Stimulated activated CD4-positive, alpha-beta T cell treated with anti-CD3 and anti-CD28 coated beads, Interleukin-1b, Interleukin-23, amount 100 ng/mL, for 24 hours (primary cell): Measurements from ENCODE around the gene NME7.
A peak's percentile ranks its signal among the peaks of the same experiment; 100 is the strongest.

Experiments
- DNase-seq, 4 experiments: peaks; one replicate each; pipeline ENCODE4 v3.0.0-alpha.2; 2020; ENCODE audit warnings: low read depth in 4 of 4, low spot score in 1 of 4

Gene NME7

DNA sequence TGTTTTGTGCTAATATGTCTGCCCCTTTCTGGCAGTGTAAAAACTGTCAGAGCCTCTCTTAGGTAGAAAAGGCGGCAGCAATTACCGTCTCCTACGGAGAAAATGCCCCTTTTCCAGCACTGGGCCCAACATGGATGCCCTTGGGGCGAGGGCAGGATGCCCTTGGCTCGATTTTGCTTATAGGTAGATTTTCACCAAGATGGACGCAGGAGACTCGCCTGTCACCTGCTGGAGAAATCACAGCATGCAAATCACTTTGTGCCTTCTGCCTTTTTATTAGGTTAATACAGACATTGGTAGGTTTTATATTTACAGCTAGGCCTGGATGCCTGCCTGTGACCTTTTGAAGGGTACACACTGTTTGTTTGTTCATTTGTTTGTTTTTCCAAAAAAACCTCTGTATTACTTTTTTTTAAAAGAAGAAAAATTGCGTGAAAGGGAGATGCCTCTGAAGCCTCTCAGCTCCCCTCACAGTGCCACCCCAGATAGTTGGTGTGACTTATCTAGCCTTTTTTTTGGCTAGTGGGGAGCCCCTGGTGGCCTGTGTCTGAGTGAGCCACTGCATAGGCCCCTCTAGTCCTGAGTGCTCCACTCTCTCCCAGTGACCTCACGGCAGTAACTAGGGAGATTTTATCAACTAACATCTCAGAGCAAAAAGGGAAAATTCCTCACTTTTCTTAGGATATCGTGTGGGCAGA lies 258.6 kb downstream of the NME7 start:
- no peak for DNase-seq

DNA sequence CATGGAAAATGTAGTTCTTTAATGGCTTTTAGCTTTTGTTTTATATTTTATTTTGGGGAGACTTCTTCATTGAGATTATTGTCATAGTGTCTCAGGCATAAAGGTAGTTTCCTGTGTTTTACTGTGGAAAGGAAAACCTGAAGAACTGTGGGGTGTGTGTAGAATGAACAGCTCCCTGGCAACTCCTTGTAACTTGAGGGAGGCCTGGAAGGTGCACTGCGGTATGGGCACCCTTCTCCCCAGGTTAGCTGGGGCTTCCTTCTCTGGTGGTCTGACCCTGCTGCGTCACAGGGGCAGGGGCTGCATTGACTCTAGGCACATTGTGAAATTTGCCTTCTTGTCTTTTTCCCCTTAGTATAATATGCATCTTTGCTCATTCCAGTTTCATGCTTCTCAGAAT lies 259.4 kb downstream of the NME7 start:
- no peak for DNase-seq

DNA sequence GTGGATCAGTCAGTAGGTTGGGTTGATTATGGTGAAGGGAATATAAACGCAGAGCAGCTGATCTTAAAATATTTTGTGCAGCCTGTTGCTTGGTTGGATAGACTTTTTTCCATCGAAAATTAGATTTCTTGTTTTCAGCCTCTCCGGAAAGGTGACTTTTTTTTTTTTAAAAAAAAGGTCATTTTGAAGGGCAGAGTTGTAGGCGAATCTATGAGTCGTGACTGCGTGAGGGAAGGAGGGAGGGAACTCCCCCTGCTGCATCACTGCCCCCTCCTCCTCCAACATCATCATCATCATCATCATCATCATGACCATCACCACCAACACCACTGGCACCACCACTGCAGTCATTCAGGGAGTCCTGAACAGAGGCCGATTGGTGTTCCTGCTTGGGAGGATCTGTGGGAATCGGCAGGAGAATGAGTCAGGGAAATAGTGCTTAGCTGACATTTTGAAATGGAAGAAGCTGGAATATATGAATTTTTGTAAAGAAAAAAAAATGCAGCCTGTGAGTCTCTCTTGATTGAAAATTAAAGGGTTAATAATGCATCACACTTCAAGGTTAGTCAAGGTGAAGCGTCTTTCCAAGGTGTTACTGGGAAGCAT lies 259.9 kb downstream of the NME7 start:
- peak in 1 of 4 experiments; percentile 25 for DNase-seq

DNA sequence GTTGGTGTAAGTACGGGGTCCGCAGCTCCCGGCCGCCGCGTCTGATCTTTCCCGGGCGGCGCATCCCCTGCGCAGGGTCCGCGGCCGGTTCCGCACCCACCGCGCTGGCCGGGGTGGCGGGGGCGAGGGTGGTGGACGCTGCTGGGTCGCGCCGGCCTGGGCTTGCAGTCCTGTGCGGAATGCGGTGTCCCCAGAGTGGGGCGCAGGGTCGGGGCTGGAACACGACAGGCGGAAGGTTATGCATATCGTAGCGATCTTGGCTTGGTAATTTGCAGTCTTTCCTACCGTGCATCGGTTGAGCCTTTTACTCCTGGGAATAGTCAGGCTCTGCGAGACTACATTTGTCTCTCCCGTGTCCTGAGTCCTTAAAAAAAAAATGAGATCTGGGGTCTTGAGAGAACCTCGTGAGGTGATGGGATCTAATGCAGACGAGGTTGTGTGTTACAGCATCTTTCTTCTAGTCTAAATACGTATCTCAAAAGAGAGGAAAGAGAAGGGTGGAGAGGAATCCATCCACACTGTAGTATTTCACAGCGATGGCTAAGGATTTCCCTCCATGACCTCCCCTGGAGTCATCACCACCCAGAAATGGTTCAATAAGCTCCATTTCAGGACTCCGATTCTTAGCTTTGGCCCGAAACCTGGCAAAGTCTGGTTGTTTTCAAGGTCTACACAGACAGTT lies 260.5 kb downstream of the NME7 start:
- no peak for DNase-seq

DNA sequence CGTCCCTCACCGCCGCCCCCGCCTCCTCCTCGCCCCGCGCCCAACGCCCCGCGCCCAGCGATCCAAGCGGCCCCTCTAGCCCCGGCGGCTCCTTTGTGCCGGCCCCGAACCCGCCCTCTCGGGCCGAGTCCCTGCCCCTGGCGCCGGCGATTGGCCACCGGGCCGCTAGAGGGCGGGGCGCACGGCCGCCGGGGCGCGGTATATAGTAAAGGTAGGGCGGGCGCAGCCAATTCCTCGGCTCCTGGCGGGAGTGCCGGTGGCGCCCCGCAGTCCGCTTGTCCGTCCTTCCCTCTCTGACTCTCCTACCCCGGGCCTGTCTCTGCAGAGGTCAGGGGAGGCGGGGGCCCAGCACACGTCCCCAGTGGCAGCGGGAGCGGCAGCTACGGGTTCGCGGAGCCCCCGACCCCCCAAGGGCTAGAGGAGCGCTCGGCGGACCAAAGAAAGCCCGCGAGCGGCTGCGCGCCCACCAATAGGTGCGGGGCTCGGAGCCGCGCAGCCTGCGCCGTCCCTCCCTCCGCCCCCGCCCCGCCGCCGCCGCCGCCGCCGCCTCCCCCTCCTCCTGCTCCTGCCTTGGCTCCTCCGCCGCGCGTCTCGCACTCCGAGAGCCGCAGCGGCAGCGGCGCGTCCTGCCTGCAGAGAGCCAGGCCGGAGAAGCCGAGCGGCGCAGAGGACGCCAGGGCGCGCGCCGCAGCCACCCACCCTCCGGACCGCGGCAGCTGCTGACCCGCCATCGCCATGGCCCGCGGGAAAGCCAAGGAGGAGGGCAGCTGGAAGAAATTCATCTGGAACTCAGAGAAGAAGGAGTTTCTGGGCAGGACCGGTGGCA lies 261.3 kb downstream of the NME7 start, which contains the start of gene ATP1B1:
Gene ATP1B1 (plus strand): TSS at position 596 of the 826 bp plus-strand sequence. CDS start 140 bp downstream, at position 736.
- DNase-seq: peak; percentile 51 to 74 (median 64)

DNA sequence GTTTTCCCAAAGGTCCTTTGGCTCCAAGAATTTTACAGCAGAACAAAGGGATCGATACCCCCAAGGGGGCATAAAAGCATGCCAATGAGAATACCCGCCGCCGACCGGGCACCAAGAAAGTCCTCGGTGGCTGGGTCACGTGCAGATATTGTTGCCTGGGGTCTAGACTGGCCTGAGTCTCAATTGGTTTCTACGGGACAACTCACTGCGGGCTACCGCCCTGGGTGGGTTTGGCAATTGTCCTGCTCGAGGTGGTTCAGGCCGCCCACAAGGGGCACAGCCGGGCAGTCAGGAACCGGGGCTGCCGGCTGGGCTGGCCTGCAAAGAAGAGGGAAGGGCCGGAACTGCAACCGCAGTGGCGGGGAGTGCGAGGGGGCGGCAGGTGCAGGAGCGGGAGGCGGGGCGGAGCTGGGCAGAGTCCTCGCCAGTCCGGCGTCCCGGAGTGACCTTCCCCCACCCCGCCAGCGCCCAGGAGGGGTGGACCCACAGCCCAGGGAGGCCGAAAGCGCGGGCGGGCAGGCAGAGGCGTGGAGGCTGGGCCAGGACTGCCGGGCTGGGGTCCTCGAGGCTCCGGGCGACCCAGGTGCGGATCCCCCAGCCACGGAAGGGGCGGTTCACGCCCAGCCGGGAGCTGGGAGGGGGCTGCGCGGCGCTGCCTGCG lies 262.0 kb downstream of the NME7 start:
- DNase-seq: no peak

DNA sequence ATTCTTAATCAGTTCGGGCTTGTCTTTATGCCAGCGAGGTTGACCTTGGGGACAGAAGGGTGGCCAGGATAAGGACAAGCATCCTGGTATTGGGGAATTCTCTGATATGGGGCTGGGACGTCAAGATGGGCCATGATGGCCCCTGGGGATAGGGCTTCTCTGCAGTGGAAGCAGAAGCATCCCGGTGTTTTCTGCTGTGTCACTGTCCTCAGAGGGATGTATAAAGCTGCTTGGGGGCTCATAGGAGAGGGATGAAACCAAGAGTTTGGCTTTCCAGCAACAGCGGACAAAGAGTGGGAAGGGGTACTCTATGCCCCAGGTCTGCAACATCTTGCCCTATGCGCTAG lies 262.5 kb downstream of the NME7 start:
- DNase-seq: no peak

DNA sequence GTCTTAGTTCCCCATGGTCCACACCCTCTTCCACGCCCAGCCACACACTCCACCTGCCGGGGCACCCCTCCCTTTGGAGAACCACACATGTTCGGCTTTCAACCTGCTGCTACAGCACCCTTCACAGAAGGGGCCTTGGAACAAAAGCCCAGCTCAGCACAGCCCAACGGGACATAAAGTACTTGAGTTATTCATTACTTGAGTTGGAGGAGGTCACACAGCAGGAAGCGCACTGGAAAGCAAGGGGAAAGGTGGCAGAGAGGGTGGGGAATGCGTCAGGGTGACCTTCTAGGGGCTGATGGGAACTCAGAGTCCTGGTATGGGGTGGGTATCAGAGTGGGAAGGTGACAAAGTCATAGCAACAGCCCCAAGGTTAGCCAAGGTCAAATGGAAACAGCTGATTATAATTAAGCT lies 264.1 kb downstream of the NME7 start:
- DNase-seq: no peak

DNA sequence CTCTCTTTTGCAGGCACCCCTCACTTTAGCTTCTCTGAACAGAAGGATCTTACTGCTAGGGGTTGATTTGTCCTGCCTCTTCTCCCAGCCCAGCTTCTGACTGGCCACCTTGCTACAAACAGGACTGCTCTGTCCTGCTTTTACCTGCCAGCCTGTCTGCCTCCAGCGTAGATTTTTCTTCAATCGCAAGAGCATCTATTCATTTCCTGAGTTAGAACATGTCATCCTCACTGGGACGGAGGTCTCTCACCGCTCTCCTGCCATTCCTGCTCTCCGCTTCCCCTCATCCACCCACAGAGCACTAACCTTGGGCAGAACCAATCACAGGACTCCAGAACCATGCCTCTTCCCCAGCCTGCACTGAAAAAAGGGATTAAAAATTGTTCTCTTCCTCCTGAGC lies 264.6 kb downstream of the NME7 start:
- no peak for DNase-seq

DNA sequence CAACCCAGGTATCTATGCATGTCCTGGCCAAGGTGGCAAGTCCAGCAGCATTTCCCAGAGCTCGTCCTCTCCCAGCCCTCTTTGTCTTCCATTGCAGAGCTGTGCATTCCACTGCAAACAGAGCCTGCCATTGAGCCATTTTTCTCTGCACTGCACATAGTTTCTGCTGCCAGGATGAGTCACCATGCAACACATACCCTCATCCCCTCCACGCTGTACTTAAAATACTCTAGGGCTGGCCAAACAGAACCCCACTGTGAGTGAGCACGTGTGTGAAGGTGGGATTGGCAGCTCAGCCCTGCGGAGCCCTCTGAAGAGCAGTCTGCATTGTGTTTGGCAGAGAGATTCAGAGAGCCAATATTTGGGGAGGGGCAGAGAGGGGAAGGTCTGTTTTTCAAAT lies 265.0 kb downstream of the NME7 start:
- DNase-seq: no peak

DNA sequence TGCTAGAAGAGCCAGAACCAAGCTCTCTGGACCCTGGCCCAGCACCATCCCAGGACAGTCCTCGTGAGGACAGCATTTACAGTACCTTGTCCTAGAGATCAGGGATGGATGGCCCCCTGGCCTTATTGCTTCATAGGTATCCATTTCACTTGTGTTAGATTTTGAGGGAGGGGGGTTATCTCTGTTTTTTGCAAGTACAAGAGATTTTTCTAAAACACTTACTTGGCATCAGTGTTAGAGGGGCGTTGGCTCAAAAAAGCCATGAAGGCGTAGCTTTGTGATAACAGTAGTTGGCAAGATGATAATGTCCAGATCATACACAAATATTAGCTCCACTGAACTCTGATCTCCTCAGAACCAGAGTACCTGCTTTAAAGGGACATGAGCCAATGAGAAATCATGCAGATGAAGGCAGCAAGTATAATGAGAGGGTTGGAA lies 266.9 kb downstream of the NME7 start:
- DNase-seq: no peak

DNA sequence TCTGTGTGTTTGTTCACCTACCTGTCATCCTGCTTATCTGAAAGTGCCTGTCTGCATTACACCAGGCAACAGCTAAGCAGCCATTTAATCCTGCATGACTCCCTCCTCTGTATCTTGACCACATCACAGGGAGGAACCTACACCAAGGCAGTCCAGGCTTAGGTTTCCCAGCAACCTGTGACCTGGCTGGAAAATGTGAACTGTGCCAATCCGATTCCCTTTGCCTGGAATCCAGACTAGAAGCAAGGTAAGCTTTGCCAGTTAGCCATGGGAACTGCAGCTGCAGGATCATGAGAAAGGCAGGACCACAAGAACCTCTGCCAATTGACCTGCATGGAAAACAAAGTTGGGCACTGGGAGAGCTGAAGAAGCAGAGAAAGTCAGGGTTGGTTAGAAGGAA lies 267.4 kb downstream of the NME7 start:
- no peak for DNase-seq

DNA sequence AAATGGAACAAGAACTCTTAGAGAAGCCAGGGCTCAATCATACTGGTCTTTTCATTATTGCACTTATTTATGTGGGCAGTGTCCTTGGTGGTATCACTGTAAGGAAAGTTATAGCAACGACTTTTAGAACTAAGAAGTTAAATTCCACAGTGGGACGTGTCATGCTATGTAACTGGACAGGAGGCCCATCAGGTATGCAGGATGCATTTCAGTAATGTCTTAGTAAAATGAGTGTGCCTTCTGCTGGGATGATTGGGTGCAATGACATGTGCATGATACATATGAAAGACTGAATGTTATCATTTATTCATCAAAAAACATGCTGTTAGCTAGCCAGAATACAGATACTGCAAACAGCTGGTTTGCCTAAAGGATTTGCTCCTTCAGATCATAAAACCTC lies 268.0 kb downstream of the NME7 start:
- no peak for DNase-seq

DNA sequence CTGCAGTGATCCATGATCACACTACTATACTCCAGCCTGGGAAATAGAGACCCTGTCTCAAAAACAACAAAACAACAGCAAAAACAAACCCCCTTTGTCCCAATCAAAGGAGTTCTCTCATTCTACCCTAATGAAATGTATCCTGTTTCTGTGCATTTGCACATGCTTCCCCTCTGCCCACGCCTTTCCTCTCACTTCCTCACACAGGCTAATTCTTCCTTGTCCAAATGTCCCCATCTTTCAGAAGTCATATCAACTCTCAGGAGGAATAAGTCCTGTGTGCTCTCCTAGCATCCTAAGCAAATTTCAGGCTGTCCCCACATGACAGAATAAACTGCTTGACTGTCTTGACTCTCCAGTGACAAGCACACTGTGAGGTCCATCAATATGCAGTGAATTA lies 269.2 kb downstream of the NME7 start:
- no peak for DNase-seq

DNA sequence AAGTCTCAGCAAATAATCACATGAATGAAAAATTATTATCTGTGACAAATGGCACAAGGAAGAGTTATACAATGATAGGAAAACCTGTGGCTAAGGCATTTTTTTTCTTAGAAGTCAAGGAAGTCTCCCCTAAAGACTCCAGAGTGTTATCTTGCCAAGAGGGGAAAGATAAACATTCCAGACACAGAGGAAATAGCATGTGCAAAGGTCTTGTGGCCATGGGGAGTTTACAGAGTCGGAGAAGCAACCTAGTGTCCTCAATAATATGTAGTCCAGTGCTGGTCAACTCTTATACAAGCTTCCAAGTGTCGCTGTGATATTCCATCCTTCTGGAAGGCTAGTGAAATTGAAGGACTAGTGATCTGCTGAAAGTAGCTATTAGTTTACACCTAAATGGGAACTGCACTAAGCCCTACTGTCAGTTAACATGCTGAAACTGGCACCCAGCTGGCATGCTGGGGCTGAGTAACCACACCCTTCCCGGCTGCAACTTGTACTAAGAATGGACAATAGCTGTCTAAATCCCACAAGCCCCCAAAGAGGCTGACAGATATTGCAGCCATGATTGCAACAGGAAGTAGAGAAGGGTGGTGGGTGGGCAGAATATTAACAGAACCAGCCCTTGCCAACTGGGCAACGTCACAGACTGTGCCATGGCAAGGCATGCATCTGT lies 272.6 kb downstream of the NME7 start:
- no peak for DNase-seq

DNA sequence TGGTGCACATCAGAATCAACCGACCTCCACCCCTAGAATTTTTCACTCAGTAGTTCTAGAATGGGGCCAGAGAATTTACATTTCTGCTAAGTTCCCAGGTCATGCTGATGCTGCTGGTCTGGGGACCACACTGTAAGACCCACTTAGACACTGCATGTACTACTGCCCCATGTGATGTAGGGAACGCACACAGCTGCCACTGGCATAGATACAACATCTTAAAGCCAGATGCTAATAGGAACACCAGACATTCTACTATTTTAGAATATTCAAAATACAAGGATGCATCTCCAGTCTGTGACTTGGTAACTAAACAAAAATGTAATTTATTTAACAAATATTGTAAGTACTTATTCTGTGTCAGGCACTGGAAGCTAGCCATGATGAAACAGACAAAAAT lies 275.2 kb downstream of the NME7 start:
- DNase-seq: no peak

DNA sequence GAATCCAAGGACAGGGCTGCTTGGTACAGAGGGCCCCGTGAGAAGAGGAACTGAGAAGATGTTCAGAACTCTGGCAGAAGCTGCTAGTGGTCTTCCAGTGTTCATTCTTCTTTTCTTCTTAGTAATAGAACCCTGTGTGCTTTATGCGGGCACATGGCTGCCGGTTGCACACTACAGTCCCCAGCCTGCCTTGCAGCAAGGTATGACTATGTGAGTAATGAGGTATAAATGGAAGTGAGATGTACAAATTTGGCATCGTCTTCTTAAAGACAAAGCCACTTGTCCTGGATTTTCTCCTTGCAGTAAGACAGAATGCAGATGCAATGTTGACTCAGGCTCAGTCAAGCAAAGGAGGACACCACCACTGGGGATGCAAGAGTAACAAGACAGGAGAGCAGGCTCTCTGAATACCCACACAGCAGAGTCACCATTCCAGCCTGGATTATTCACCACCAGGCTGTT lies 276.1 kb downstream of the NME7 start:
- no peak for DNase-seq

DNA sequence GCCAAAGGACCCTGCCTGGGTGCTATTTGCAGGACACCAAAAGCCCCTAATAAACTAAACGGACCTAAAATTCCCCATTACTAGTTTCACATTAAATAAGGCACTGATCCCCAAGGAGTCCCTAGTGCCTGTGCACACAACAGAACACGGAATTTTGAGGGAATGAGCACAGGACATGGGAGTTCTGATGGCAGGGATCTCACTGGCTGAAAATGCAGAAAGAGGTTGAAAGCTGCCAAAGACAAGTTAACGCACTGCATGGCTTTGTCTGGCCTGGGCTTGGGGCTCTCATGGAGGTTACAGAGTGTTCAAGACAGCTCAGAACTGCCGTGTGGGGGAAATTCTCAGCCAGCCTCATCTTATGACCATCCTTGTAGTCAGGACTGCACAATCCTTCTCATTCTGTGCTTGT lies 276.7 kb downstream of the NME7 start:
- no peak for DNase-seq

DNA sequence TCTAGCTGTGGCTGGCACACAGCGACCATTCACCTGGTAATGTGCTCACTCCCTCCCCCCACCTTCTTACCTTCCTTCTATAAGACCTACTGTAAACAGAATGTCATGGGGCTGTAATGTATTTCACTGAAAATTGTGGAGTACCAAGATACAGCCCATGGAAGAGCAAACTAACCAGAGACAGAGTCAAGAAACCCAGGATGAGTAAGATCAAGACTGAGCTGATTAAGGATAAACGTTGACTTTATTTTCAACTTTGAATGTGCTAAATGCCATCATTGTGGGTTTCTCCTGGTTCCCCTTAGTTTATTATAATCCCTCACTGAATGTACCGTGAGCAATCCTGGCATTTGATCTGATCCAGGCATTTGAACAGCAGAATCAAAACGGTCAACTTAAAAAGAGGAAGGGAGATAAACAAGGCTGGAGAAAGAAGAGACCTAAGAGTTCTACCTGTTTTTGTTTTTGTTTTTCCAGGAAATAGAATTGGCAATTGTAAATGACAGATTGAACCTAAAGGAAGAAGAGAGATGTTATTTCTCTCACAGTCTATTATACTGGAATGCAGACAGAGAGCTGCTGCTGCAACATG lies 277.2 kb downstream of the NME7 start:
- no peak for DNase-seq

DNA sequence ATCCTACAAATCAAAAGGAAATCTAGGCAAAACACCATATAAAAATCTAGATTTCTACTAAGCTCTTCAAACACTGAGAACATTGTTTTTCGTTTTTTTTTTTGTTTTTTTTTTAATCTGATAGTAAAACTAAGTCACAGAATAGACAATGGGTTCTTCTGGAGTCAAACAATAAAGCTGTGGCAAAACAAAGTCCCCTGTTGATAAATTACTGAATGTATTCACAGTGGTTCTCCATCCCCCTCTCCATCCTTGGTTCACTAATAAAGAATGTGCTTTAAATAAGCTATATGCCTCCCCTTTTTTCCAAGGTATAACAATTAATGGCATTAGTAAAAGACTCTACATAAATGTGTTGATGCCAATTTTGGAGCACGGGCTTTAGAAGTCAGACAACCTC lies 277.8 kb downstream of the NME7 start:
- no peak for DNase-seq
